GM12875 (cell line): ENCODE measurements around the gene LZTFL1.

Experiments used
- H3K4me3 ChIP-seq: one replicate; pipeline ENCODE4 v1.5.1; 2011; ENCODE audit warnings: low read depth, low read length, control low read depth
- CTCF ChIP-seq: IDR thresholded peaks from 2 replicates; pipeline ENCODE4 v1.5.1; 2011; ENCODE audit warnings: low read depth, mild to moderate bottlenecking, control low read depth, inconsistent platforms, low read length, moderate library complexity, borderline replicate concordance; ENCODE audit not compliant: insufficient read depth

The LZTFL1 gene

GRCh38 chr3:45872569-45872968 lies 30.6 kb upstream of the LZTFL1 start:
- H3K4me3 ChIP-seq: no peak overlapping the region
- TF ChIP-seq CTCF: no peak

DNA sequence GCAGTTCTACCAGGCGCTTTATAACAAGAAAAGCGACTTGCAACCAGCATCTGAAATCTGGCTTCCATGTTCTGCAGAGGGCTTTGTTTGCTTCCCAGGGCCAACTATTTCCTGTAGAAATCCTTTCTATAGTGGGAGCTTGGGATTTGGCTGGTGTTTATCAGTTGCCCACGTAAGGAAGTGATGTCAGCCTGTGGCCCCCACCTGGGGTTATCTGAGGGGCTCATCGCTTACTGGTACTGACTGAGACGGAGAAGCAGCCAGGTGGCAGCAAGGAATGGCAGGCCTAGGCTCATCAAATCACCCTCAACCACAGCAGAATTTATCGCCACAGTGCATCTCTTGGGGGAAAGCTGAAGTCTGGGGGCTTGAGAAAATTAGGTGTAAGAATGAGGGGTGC lies 29.9 kb upstream of the LZTFL1 start:
- H3K4me3 ChIP-seq: no peak overlapping the region
- TF ChIP-seq CTCF: no peak

- H3K4me3 ChIP-seq: no peak overlapping the region
- no peak for TF ChIP-seq CTCF
These were observed 28.2 kb upstream of the LZTFL1 start for GRCh38 chr3:45870099-45870498.

DNA sequence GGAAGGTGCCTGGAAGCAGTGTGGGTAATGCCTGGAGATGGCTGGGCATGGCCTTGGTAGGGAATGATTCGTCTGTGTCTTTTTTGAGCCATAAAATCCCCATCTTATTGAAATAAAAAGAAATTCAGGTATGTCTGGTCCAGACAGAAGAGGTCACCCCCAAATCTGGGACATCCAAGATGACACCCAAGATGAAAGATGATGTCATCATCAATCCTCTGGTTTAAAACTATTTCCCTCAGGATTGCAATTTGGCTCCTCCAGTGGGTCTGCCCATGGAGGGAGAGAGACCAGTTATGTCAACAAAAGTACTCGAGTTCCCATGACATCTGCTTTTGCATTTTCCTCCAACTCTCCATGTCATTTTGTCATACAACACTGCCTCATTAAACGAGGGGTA lies 27.7 kb upstream of the LZTFL1 start:
- no peak for TF ChIP-seq CTCF
- H3K4me3 ChIP-seq: no peak overlapping the region

GRCh38 chr3:45868650-45869049 lies 26.7 kb upstream of the LZTFL1 start:
- no peak overlapping the region for H3K4me3 ChIP-seq
- TF ChIP-seq CTCF: no peak

- TF ChIP-seq CTCF: no peak
These were observed 26.3 kb upstream of the LZTFL1 start for GRCh38 chr3:45868213-45868612.

DNA sequence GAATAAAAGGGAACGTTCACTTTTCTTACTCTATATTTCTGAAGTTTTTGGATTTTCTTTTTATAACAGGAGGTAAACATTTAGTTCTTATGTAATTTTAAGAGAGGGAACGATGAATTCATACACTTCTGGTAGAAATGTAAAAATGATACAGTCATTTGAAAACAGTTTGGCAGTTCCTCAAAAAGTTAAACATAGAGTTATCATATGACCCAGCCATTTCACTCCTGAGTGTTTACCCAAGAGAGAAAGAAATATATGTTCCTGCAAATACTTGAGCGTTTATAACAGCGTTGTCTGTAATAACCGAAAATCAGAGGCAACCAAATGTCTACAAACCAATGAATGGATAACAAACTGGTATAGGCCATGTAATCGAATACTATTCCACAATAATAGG lies 23.6 kb upstream of the LZTFL1 start:
- H3K4me3 ChIP-seq: no peak overlapping the region
- TF ChIP-seq CTCF: no peak

More at GRCh38 chr3:45868213-45868612, 26.3 kb upstream of the LZTFL1 start:
- no peak overlapping the region for H3K4me3 ChIP-seq
